ENCODE results near the gene RBM28.

RBM28 gene

DNA sequence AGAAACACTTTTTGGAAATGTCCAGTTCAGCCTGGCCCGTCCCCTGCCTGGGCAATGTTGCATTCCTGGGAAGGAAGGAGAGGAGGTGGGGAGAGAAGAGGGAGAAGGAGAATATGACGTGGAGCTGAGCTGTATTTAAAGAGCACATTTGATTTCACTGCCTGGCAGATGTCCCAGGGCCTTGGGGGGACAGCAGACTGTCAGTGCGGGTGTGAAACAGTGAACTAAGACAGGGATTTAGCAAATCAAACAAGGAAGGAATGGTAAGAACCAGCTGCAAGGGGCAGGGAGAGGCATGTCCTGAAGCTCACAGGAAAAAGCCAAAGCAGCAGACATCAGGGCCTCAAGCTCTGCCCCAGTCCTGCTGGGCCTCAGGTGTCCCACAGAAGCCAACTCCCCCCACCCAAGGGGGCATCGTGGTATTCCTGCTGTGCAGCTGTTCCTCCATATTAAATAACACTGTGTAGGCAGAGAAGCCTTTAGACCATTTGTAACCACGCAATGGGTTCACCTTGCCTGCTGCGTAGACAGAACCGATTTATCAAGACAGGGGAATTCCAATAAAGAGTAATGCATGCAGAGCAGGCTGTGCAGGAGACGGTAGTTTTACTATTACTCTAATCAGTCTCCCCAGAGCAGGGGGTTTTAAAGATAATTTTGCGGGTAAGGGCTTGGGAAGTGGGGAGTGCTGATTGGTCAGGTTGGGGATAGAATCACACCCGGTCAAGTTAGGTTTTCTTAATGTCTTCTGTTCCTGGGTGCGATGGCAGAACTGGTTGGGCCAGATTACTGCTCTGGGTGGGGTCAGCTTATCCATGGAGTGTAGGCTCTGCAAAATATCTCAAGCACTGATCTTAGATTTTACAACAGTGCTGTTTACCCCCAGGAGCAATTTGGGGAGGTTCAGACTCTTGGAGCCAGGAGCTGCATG is 84.3 kb downstream of the RBM28 start:
- DNase-seq (ENCODE audit: low read depth): no peak

DNA sequence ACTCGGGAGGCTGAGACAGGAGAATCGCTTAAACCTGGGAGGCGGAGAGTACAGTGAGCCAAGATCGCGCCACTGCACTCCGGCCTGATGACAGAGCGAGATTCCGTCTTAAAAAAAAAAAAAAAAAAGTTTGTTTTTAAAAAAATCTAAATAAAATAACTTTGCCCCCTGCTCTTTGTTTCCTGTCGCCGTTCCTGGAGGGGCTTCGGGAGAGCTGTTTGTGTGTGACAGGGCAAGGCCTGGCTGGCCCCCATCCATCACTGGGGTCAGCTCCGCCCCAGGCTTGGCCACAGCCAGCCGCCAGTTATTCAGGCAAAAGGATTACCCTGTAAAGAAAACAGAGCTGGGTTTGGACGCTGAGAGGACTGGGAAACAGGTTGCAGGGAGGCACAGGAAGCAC is 86.2 kb downstream of the RBM28 start:
- DNase-seq (ENCODE audit: low read depth): no peak

DNA sequence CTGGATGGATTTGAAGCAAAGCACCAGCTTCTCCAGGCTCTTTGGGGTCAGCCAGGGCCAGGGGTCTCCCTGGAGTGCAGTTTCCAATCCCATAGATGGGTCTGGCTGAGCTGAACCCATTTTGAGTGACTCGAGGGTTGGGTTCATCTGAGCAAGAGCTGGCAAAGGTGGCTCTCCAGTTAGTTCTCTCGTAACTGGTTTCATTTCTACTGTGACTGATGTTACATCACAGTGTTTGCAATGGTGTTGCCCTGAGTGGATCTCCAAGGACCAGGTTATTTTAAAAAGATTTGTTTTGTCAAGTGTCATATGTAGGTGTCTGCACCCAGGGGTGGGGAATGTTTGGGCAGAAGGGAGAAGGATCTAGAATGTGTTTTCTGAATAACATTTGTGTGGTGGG is 88.4 kb downstream of the RBM28 start:
- DNase-seq (ENCODE audit: low read depth): no peak

DNA sequence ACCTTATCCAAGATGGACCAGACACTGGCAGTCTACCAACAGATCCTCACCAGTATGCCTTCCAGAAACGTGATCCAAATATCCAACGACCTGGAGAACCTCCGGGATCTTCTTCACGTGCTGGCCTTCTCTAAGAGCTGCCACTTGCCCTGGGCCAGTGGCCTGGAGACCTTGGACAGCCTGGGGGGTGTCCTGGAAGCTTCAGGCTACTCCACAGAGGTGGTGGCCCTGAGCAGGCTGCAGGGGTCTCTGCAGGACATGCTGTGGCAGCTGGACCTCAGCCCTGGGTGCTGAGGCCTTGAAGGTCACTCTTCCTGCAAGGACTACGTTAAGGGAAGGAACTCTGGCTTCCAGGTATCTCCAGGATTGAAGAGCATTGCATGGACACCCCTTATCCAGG is 89.2 kb downstream of the RBM28 start:
- DNase-seq (ENCODE audit: low read depth): no peak

DNA sequence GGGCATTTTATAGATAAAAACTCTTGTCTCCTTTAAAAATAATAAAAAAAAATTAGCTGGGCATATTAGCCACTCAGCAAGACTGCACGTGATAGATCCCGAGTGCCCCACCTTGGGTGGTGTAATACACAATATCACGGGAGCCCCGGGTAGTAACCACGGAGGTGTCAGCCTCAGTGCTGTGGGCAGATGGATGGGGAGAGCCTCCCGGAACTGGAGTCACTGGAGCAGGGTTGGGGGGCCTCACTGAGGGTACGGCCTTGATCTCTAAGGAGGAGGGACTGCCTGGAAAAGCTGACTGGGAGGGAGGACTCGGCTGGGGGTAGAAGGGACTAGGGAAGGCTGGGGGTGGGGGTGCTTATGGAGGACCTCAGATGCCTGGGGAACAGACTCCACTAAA is 90.0 kb downstream of the RBM28 start:
- DNase-seq (ENCODE audit: low read depth): no peak

DNA sequence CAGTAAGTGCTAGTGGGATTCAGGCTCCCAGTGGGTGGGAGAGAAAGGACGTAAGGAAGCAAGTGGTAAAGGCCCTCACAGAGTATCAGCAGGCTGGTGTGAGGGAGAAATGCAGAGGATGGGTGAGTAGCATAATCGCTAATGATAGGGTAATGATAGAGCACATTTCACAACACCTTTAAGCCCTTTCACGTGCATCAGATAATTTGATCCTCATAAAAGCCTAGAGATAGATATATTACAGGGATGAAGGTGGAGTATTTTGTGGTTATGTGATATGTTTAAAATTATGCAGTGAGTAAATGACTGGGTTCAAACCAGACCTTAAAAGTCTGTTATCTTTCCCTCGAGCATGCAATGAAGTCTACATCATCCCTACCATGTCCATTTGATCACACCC is 92.4 kb downstream of the RBM28 start:
- no peak for DNase-seq (ENCODE audit: low read depth)

Measured in stimulated activated CD4-positive, alpha-beta T cell treated with anti-CD3 and anti-CD28 coated beads, Interleukin-2, amount 100 ng/mL, for 4 hours (primary cell).